Mesendoderm (in vitro differentiated cells): ENCODE results near the gene NPAS3.

Experiments used
- DNase-seq: peaks from one replicate; pipeline ENCODE4 v3.0.0; 2013
- H2AK5ac ChIP-seq: 2 replicates; pipeline ENCODE4 v1.6.1; 2013; ENCODE audit warnings: low read length, inconsistent platforms
- H2BK120ac ChIP-seq: 2 replicates; pipeline ENCODE4 v1.6.1; 2013; ENCODE audit warnings: low read depth, mild to moderate bottlenecking, low read length, moderate library complexity, mixed read lengths
- H2BK15ac ChIP-seq: replicated peaks from 2 replicates; pipeline ENCODE4 v1.6.1; 2013; ENCODE audit warnings: low read depth, mild to moderate bottlenecking, moderate library complexity
- H2BK5ac ChIP-seq: 2 replicates; pipeline ENCODE4 v1.6.1; 2013; ENCODE audit warnings: low read length, inconsistent platforms
- H3K18ac ChIP-seq: 2 replicates; pipeline ENCODE4 v1.6.1; 2013; ENCODE audit warnings: mild to moderate bottlenecking, low read length, mixed read lengths
- H3K23ac ChIP-seq: one replicate; pipeline ENCODE4 v1.6.1; 2013; ENCODE audit warnings: low read length
- H3K27ac ChIP-seq: 2 replicates; pipeline ENCODE4 v1.5.1; 2013; ENCODE audit warnings: low read depth, mild to moderate bottlenecking, inconsistent platforms, low read length, moderate library complexity
- H3K27me3 ChIP-seq: 2 replicates; pipeline ENCODE4 v1.6.1; 2013; ENCODE audit warnings: low read length, control low read depth, mild to moderate bottlenecking, inconsistent platforms; ENCODE audit not compliant: insufficient read depth, poor library complexity
- H3K36me3 ChIP-seq: 2 replicates; pipeline ENCODE4 v1.6.1; 2013; ENCODE audit warnings: low read length, inconsistent platforms; ENCODE audit not compliant: control insufficient read depth, insufficient read depth
- H3K4ac ChIP-seq: one replicate; pipeline ENCODE4 v1.6.1; 2013; ENCODE audit warnings: low read depth, mild to moderate bottlenecking, low read length, moderate library complexity
- H3K4me1 ChIP-seq: 2 replicates; pipeline ENCODE4 v1.6.1; 2013; ENCODE audit warnings: low read depth, low read length, inconsistent platforms; ENCODE audit not compliant: control insufficient read depth
- H3K4me2 ChIP-seq: 2 replicates; pipeline ENCODE4 v1.6.1; 2013; ENCODE audit warnings: low read length
- H3K4me3 ChIP-seq: 2 replicates; pipeline ENCODE4 v1.5.1; 2013; ENCODE audit warnings: mild to moderate bottlenecking, low read length
- H3K56ac ChIP-seq: one replicate; pipeline ENCODE4 v1.6.1; 2013; ENCODE audit warnings: low read length
- H3K79me1 ChIP-seq: 2 replicates; pipeline ENCODE4 v1.6.1; 2013; ENCODE audit warnings: low read length, inconsistent platforms
- H3K79me2 ChIP-seq: 2 replicates; pipeline ENCODE4 v1.6.1; 2013; ENCODE audit warnings: mild to moderate bottlenecking, low read length; ENCODE audit not compliant: control insufficient read depth, insufficient read depth
- H3K9ac ChIP-seq: 2 replicates; pipeline ENCODE4 v1.6.1; 2013; ENCODE audit warnings: low read length, inconsistent platforms
- H4K5ac ChIP-seq: one replicate; pipeline ENCODE4 v1.6.1; 2013; ENCODE audit warnings: low read length
- H4K8ac ChIP-seq: one replicate; pipeline ENCODE4 v1.6.1; 2013; ENCODE audit warnings: low read depth, mild to moderate bottlenecking, control low read depth, low read length, moderate library complexity
- WGBS: extraction: QIAGEN DNeasy Blood & Tissue Kit; methylation state at CpG from one replicate; pipeline ENCODE4 v1.1.7; 2013; ENCODE audit warnings: low lambda C conversion rate, missing lambda C conversion rate; ENCODE audit not compliant: insufficient coverage; ENCODE audit errors: extremely low coverage; 5-methylcytosine and 5-hydroxymethylcytosine counted together

Gene NPAS3

DNA sequence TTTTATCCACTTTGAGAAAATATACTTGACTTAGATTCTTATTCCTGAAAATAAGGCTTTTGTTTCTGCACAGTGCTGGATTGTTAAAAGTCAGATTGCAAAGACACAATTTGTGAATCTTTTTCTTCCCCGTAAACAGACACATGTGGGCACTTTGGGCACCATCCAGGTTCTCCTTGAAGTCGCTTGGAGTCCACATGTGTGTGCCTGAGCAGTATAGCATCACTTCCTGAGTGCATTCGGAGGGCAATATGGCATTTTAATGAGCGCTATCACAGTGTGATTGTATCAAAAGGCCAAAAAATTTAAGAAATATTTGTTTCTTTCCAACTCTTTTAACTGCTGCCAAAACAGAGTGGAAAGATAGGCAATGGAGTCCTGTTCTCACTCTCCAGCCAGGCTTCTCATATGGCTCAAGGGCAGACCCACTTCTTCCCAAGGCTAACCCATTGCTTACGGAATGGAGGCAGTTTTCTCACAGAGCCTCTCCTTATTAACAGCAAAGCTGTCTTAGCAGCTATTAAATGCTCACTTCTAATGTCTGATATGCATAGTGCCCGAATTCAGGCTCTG, 615.1 kb downstream of the NPAS3 start:
- H3K36me3 ChIP-seq = no peaks in the 10 kb centered on the region
- no peak overlapping the region for H2BK15ac ChIP-seq
- H4K8ac ChIP-seq = no peak overlapping the region
- H3K4ac ChIP-seq = no peak overlapping the region
- no peaks in the 10 kb centered on the region for H3K4me1 ChIP-seq
- no peak overlapping the region for H3K27ac ChIP-seq
- no peak overlapping the region for H4K5ac ChIP-seq
- no peaks in the 10 kb centered on the region for H3K79me1 ChIP-seq
- H3K4me2 ChIP-seq = no peak overlapping the region
- H3K18ac ChIP-seq = no peak overlapping the region
- no peak for DNase-seq
- H2BK120ac ChIP-seq = no peak overlapping the region
- no peak overlapping the region for H2AK5ac ChIP-seq
- no peak overlapping the region for H3K23ac ChIP-seq
- H3K9ac ChIP-seq = no peak overlapping the region
- no peak overlapping the region for H2BK5ac ChIP-seq
- H3K27me3 ChIP-seq = no peaks in the 10 kb centered on the region
- no CpG with 5 or more reads among the region's 6 CpGs for WGBS
- no peaks in the 10 kb centered on the region for H3K79me2 ChIP-seq
- H3K56ac ChIP-seq = no peak overlapping the region
- no peak overlapping the region for H3K4me3 ChIP-seq

DNA sequence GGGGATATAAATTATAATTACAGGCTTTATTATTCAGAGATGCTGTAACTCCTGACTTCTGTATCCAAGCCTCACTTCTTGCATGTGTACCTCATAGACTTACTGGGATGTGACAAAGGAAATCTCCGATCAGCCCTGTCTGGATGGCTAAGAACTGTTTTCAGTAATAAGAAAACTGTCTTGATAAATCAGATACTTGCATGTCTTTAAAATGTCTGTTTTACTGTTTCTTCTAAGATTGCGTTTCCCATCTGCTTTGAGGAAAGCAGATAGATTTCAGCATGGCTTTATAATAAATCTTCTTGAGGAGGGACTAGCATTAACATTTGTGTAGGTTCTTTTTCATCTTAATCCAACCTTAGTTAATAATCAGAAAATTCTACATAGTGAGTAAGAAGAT, 616.3 kb downstream of the NPAS3 start:
- H3K9ac ChIP-seq = no peak overlapping the region
- no peaks in the 10 kb centered on the region for H3K4me1 ChIP-seq
- no peak overlapping the region for H2AK5ac ChIP-seq
- no peak overlapping the region for H3K23ac ChIP-seq
- no CpG with 5 or more reads among the region's 2 CpGs for WGBS
- no peak overlapping the region for H3K56ac ChIP-seq
- H4K5ac ChIP-seq = no peak overlapping the region
- H3K4ac ChIP-seq = no peak overlapping the region
- H3K4me2 ChIP-seq = no peak overlapping the region
- no peaks in the 10 kb centered on the region for H3K36me3 ChIP-seq
- no peaks in the 10 kb centered on the region for H3K79me1 ChIP-seq
- no peaks in the 10 kb centered on the region for H3K79me2 ChIP-seq
- no peak overlapping the region for H3K4me3 ChIP-seq
- H2BK5ac ChIP-seq = no peak overlapping the region
- no peak overlapping the region for H3K27ac ChIP-seq
- H2BK120ac ChIP-seq = no peak overlapping the region
- H2BK15ac ChIP-seq = no peak overlapping the region
- no peak overlapping the region for H3K18ac ChIP-seq
- DNase-seq = no peak
- no peak overlapping the region for H4K8ac ChIP-seq
- H3K27me3 ChIP-seq = no peaks in the 10 kb centered on the region

DNA sequence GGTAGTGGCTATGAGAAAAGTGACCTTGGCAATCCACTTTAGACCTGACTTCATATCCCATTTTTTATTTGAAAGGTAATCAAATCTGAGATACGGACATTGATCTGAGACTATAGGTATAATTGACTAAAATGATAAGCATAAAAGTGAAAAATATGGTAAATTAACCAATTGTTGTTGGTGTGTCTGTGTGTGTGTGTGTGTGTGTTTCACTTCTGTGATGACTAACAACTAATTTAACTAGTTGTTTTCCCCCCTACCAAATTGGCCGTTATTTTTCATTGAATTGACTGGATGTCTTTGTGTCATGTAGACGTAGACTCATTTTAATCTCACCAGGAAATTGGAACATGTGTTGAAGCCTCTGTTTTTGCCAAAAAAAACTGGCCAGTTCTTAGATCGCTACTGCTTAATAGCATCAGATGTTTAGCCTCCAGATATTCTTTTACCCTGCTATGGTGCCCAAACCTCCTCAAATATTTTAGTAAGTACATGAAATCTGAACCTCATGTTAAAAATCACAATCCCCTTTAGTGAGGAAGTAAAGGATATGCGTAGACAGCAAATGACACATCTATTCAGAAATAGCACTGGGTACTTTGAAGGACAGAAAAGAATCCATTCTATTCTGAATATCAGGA, 617.2 kb downstream of the NPAS3 start:
- no peak overlapping the region for H2BK5ac ChIP-seq
- no peak overlapping the region for H3K4me3 ChIP-seq
- no peak overlapping the region for H2AK5ac ChIP-seq
- H4K5ac ChIP-seq = no peak overlapping the region
- H3K4me1 ChIP-seq = no peaks in the 10 kb centered on the region
- H3K79me2 ChIP-seq = no peaks in the 10 kb centered on the region
- H3K23ac ChIP-seq = no peak overlapping the region
- H3K27ac ChIP-seq = no peak overlapping the region
- DNase-seq = no peak
- H3K9ac ChIP-seq = no peak overlapping the region
- H3K18ac ChIP-seq = no peak overlapping the region
- H3K79me1 ChIP-seq = no peaks in the 10 kb centered on the region
- WGBS = no CpG with 5 or more reads among the region's 5 CpGs
- H4K8ac ChIP-seq = no peak overlapping the region
- no peak overlapping the region for H3K4ac ChIP-seq
- no peak overlapping the region for H2BK120ac ChIP-seq
- H3K27me3 ChIP-seq = no peaks in the 10 kb centered on the region
- H3K4me2 ChIP-seq = no peak overlapping the region
- H3K36me3 ChIP-seq = no peaks in the 10 kb centered on the region
- no peak overlapping the region for H2BK15ac ChIP-seq
- no peak overlapping the region for H3K56ac ChIP-seq

DNA sequence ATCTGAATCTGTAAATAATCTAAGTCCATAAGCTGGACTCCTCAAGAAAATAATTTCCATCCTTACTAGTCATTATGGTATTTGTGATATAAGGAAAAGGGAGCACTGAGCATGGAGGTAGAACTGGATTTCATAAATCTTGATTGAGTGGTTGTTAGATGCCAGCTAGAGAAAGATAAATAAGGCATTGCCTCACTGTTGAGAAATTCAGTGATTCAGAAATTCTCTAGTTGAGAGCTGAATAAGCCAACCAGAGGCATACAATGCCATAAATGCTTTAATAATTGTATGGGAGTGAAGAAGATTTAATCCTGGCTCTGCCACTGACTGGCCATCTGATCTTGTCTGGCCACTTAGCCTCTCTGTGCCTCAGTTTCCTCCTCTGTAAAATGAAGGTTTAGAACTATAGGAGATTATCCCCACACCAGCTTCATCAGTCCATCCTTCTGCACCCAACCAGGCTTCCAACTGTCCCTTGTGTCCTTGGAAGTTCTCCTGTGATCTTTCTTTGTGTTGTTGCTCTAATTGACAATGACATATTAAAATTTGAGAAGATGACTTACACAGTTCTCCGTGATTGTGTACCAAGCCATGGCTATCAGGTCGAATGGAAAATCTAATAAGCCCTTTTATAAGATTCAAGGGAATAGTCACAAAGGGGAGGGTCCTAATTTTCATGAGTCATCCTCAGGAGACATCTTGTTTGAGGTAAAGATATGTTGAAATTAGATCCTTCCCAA, 617.9 kb downstream of the NPAS3 start:
- H3K4ac ChIP-seq = no peak overlapping the region
- no peak overlapping the region for H2AK5ac ChIP-seq
- H2BK5ac ChIP-seq = no peak overlapping the region
- no peak overlapping the region for H3K4me3 ChIP-seq
- no peak overlapping the region for H3K23ac ChIP-seq
- no peaks in the 10 kb centered on the region for H3K79me2 ChIP-seq
- DNase-seq = no peak
- no peaks in the 10 kb centered on the region for H3K27me3 ChIP-seq
- no peak overlapping the region for H3K4me2 ChIP-seq
- WGBS = no CpG with 5 or more reads among the region's 2 CpGs
- no peak overlapping the region for H2BK15ac ChIP-seq
- H4K5ac ChIP-seq = no peak overlapping the region
- no peak overlapping the region for H3K27ac ChIP-seq
- no peak overlapping the region for H3K9ac ChIP-seq
- H4K8ac ChIP-seq = no peak overlapping the region
- H3K4me1 ChIP-seq = no peaks in the 10 kb centered on the region
- no peak overlapping the region for H3K56ac ChIP-seq
- H3K18ac ChIP-seq = no peak overlapping the region
- H2BK120ac ChIP-seq = no peak overlapping the region
- H3K79me1 ChIP-seq = no peaks in the 10 kb centered on the region
- no peaks in the 10 kb centered on the region for H3K36me3 ChIP-seq

DNA sequence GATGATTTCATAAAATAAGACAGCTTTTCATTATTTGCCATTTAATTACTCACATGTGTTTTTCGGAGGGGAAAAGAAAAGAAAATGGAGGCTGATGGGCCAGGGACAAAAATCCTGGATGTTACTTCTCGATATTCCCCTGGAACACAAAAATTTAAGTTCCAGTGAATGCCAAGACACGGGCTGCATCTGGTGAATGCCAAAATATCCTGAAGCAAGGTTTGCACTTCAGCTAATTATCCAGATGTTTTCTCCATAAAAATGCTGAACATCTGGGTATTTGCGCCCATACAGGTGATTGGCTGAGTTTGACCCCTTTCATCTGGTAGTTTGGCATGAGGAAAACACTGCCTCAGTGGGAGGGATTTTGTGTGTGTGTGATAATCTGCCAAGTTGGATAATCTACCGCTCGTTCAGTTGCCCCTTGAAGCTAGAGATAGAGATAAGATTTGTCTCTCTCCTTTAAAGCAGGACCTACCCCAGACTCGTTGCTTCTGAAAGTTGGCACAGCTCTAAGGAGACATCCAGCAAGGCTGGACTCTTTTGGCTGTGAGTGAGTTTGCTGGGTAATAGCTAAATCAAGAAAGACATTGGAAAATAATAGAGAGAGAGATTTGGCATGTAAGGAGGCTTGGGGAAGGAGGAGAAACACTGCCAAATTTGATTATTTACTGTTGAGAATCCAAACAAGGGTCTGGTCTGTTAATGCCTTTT, 622.2 kb downstream of the NPAS3 start:
- no peak overlapping the region for H2BK5ac ChIP-seq
- no peaks in the 10 kb centered on the region for H3K79me1 ChIP-seq
- H3K9ac ChIP-seq = no peak overlapping the region
- H3K4me1 ChIP-seq = peaks cover 4% of the 10 kb centered on the region
- H3K27ac ChIP-seq = no peak overlapping the region
- H3K4ac ChIP-seq = no peak overlapping the region
- no peaks in the 10 kb centered on the region for H3K27me3 ChIP-seq
- H3K23ac ChIP-seq = no peak overlapping the region
- H2AK5ac ChIP-seq = no peak overlapping the region
- H3K4me3 ChIP-seq = no peak overlapping the region
- no peak overlapping the region for H3K18ac ChIP-seq
- no peaks in the 10 kb centered on the region for H3K36me3 ChIP-seq
- H3K56ac ChIP-seq = no peak overlapping the region
- no peak overlapping the region for H2BK120ac ChIP-seq
- H4K8ac ChIP-seq = no peak overlapping the region
- no peaks in the 10 kb centered on the region for H3K79me2 ChIP-seq
- no peak overlapping the region for H2BK15ac ChIP-seq
- no peak overlapping the region for H3K4me2 ChIP-seq
- no peak overlapping the region for H4K5ac ChIP-seq
- no CpG with 5 or more reads among the region's 7 CpGs for WGBS
- no peak for DNase-seq
